Testis (tissue), 2 donors: ENCODE measurements around the gene SMIM35.
"Not testable (repeated sequence)": the region's sequence is repeated elsewhere in the genome, so short reads cannot be mapped to it uniquely, and the experiment has no call there.

Source experiments
- CTCF ChIP-seq, 3 experiments: fragments of 450-650 bp in 2 of 3; fragments of 200-600 bp in 1 of 3; sonication (generic) in 1 of 3; IDR thresholded peaks; one replicate each; pipeline ENCODE4 v1.5.1; 2016 to 2019; ENCODE audit warnings: antibody characterized with exemption in 3 of 3, mild to moderate bottlenecking in 2 of 3, moderate library complexity in 1 of 3
- POLR2A ChIP-seq: fragments of 450-650 bp; IDR thresholded peaks from one replicate; pipeline ENCODE4 v1.6.1; 2017; ENCODE audit warnings: antibody characterized with exemption, mild to moderate bottlenecking, moderate library complexity

DNA sequence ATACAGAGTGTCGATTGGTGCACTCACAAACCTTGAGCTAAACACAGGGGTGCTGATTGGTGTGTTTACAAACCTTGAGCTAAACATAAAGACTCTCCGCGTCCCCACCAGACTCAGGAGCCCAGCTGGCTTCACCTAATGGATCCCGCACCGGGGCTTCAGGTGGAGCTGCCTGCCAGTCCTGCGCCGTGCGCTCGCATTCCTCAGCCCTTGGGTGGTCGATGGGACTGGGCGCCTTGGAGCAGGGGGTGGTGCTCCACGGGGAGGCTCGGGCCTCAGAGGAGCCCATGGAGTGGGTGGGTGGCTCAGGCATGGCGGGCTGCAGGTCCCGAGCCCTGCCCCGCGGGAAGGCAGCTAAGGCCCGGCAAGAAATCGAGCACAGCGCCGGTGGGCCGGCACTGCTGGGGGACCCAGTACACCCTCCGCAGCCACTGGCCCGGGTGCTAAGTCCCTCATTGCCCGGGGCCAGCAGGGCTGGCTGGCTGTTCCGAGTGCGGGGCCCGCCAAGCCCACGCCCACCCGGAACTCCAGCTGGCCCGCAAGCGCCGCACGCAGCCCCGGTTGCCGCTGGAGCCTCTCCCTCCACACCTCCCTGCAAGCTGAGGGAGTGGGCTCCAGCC lies 108.4 kb downstream of the SMIM35 start:
- TF ChIP-seq POLR2A; CTCF (IDR thresholded peaks at IDR 0.05): not testable (repeated sequence)
